ENCODE data around the gene PCGF3.

The PCGF3 gene

DNA sequence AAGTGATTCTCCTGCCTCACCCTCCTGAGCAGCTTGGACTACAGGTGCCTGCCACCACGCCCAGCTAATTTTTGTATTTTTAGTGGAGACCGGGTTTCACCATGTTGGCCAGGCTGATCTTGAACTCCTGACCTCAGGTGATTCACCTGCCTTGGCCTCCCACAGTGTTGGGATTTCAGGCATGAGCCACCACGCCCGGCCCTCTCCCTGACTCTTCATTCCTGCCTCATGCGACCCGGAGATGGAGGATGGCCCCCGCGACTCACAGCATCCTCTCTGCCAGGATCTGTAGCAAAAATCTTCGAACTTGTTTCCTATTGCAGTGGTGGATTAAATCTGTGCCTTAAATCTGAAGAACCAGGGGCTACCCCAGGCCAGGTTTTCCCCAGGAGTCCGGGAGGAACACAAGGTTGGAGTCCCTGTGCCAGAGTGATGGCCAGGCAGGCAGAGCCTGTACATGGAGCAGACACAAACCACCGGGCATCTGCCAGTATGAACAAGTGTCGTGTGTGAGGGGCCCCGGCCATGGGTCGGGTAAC lies 108.7 kb downstream of the PCGF3 start:
- TF ChIP-seq, protein P1, sequence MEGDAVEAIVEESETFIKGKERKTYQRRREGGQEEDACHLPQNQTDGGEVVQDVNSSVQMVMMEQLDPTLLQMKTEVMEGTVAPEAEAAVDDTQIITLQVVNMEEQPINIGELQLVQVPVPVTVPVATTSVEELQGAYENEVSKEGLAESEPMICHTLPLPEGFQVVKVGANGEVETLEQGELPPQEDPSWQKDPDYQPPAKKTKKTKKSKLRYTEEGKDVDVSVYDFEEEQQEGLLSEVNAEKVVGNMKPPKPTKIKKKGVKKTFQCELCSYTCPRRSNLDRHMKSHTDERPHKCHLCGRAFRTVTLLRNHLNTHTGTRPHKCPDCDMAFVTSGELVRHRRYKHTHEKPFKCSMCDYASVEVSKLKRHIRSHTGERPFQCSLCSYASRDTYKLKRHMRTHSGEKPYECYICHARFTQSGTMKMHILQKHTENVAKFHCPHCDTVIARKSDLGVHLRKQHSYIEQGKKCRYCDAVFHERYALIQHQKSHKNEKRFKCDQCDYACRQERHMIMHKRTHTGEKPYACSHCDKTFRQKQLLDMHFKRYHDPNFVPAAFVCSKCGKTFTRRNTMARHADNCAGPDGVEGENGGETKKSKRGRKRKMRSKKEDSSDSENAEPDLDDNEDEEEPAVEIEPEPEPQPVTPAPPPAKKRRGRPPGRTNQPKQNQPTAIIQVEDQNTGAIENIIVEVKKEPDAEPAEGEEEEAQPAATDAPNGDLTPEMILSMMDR (IDR thresholded peaks at IDR 0.05; ENCODE audit: low read depth, low read length): no peak
- no peak overlapping the region for H3K4me3 ChIP-seq (ENCODE audit: low read depth, low read length)

GRCh38 chr4:815464-816146 lies 110.0 kb downstream of the PCGF3 start:
- H3K4me3 ChIP-seq (ENCODE audit: low read depth, low read length): no peak overlapping the region
- TF ChIP-seq, protein P1 (IDR thresholded peaks at IDR 0.05; ENCODE audit: low read depth, low read length): no peak

- no peak overlapping the region for H3K4me3 ChIP-seq (ENCODE audit: low read depth, low read length)
Observed at GRCh38 chr4:818106-818921, 112.7 kb downstream of the PCGF3 start.

DNA sequence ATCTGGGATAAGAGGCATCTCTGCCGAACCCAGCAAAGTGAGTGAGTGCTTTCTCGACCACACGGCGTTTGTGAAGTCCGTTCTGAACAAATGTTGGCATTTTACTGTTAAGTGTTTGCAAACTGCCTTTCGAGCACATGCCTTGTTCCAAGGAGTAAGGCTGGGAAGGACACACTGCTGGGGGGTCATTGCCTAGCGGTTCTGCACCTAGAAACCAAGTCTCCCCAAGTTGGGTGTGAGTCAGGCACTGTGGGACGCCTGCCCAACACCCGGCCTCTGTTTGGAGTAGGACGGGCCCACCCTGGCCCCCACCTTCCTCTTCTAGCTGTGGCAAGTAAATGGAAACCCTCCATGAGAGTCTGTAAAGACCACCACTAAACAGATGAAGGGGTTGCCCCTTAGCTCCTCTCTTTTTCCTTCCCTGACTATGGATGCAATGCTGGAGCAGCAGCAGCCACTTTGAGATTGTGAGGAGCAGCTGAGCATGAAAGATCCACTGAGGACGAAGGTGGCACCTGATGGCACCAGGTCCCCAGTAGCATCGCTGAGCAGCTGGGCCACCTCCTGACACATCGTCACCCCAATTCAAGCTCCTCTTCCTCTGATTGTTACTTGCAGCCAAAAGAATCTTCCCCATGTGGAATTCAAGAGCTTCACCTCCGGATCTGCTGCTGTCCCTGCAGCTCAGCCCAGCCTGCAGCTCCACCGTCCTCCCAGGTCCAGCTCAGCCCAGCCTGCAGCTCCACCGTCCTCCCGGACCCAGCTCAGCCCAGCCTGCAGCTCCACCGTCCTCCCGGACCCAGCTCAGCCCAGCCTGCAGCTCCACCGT lies 114.0 kb downstream of the PCGF3 start:
- H3K4me3 ChIP-seq (ENCODE audit: low read depth, low read length): no peak overlapping the region
- TF ChIP-seq, protein P1 (IDR thresholded peaks at IDR 0.05; ENCODE audit: low read depth, low read length): no peak

More at GRCh38 chr4:818106-818921, 112.7 kb downstream of the PCGF3 start:
- TF ChIP-seq, protein P1 (IDR thresholded peaks at IDR 0.05; ENCODE audit: low read depth, low read length): no peak
